Small intestine (tissue), 7 donors: ENCODE measurements around the gene ZPR1. TPM values are rescaled to one million over a fixed set of nuclear protein-coding genes. Genes with fewer than 3 reads are reported as not detected.

ENCODE experiments used
- DNase-seq, 2 donors: peaks; one replicate each; pipeline versions ENCODE4 v3.0.0 to v3.0.0-alpha.2; 2013
- FAIRE-seq: peaks from 2 replicates; lab custom pipeline; 2012; peaks lifted over from hg19 to GRCh38; lab: Jason Lieb, UNC
- H3K27ac ChIP-seq, 3 donors: one replicate each; pipeline ENCODE4 v1.5.1; 2013; ENCODE audit warnings: low read length in 2 of 3, mild to moderate bottlenecking in 2 of 3, control low read depth in 1 of 3, inconsistent platforms in 1 of 3, low read depth in 1 of 3, moderate library complexity in 1 of 3
- H3K27me3 ChIP-seq, 3 donors: one replicate each; pipeline ENCODE4 v1.6.1; 2013; ENCODE audit warnings: low read length in 3 of 3, inconsistent platforms in 1 of 3; ENCODE audit not compliant: control insufficient read depth in 3 of 3, insufficient read depth in 3 of 3
- H3K36me3 ChIP-seq, 3 donors: one replicate each; pipeline ENCODE4 v1.6.1; 2013; ENCODE audit warnings: low read length in 3 of 3, inconsistent platforms in 1 of 3, low read depth in 1 of 3, mild to moderate bottlenecking in 1 of 3, moderate library complexity in 1 of 3; ENCODE audit not compliant: control insufficient read depth in 3 of 3, insufficient read depth in 2 of 3
- H3K4me1 ChIP-seq, 3 donors: one replicate each; pipeline ENCODE4 v1.6.1; 2013; ENCODE audit warnings: low read length in 2 of 3, inconsistent platforms in 1 of 3, low read depth in 1 of 3, mild to moderate bottlenecking in 1 of 3, moderate library complexity in 1 of 3; ENCODE audit not compliant: control insufficient read depth in 3 of 3, insufficient read depth in 2 of 3
- H3K4me3 ChIP-seq, 3 donors: one replicate each; pipeline ENCODE4 v1.5.1; 2013; ENCODE audit warnings: low read length in 3 of 3, control low read depth in 1 of 3, inconsistent platforms in 1 of 3, low read depth in 1 of 3, mild to moderate bottlenecking in 1 of 3, moderate library complexity in 1 of 3
- H3K9me3 ChIP-seq, 2 donors: one replicate each; pipeline ENCODE4 v1.6.1; 2013; ENCODE audit warnings: low read depth in 1 of 2, low read length in 1 of 2; ENCODE audit not compliant: control insufficient read depth in 2 of 2, insufficient read depth in 1 of 2
- WGBS, 3 donors: extraction: QIAGEN DNeasy Blood & Tissue Kit; methylation state at CpG; one replicate each; pipeline ENCODE4 v1.1.7; 2013; 5-methylcytosine and 5-hydroxymethylcytosine counted together
- polyA plus RNA-seq, 4 donors: library from polyadenylated mRNA; stranded (reverse) in 3 of 4; unstranded in 1 of 4; fragments of 200-250 nt in 3 of 4; fragments of 120-200 nt in 1 of 4; gene quantifications; one replicate each; pipeline versions ENCODE4 v1.2.1 to v1.2.3, GENCODE V29; 2013
- donor health status: healthy with polysubstance abuse.
- donor health status: control.
- donor health status: control.
- donor health status: Bipolar disorder and iron deficiency.
- donor health status: healthy.

The ZPR1 gene
- polyA plus RNA-seq, 4 donors, result 24.5 to 42.9 (median 28.2) TPM

GRCh38 chr11:116729501-116730240 lies 58.2 kb downstream of the ZPR1 start:
- no peaks in the 10 kb centered on the region for H3K36me3 ChIP-seq
- H3K9me3 ChIP-seq, result peaks cover 0 to 7% of the 10 kb centered on the region in 2 donors
- DNase-seq (no peak), FAIRE-seq (no peak)
- H3K4me1 ChIP-seq, result peaks cover 0 to 10% (median 0%) of the 10 kb centered on the region in 3 donors
- H3K27me3 ChIP-seq, result peaks cover 0 to 17% (median 0%) of the 10 kb centered on the region in 3 donors
- 83 to 89% (median 88%) methylated on average over 8 of the region's 8 CpGs for WGBS, 3 donors
- H3K27ac ChIP-seq, result no peak overlapping the region
- no peak overlapping the region for H3K4me3 ChIP-seq

DNA sequence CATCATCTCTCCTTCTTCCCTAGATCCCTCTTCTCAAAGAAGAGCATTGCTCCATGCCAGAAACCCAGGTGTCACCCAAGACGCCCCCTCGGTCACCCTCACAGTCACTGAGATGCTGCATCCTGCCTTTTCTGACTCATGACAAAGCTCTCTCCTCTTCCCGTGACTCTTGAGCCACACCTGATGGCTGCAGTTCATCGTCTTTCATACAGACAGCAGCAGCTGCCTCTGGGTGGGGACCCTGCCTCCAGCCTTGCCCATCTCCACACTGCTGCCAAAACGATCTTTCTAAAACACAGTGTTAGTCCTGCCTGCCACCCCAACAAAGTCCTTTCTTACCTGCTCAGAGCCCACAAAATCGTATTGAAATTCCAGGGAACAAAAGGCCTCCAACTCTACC lies 59.8 kb downstream of the ZPR1 start:
- H3K36me3 ChIP-seq, result no peaks in the 10 kb centered on the region
- H3K27me3 ChIP-seq, result peaks cover 0 to 17% (median 0%) of the 10 kb centered on the region in 3 donors
- no peaks in the 10 kb centered on the region for H3K9me3 ChIP-seq
- no peak overlapping the region for H3K27ac ChIP-seq
- DNase-seq (no peak), FAIRE-seq (no peak)
- H3K4me1 ChIP-seq, result peaks cover 0 to 3% (median 0%) of the 10 kb centered on the region in 3 donors
- 74 to 79% (median 76%) methylated on average over 6 of the region's 6 CpGs for WGBS, 3 donors
- no peak overlapping the region for H3K4me3 ChIP-seq

GRCh38 chr11:116725434-116726221 lies 62.2 kb downstream of the ZPR1 start:
- peak in 1 of 2 donors; percentile 65 for DNase-seq
- Histone ChIP-seq H3K4me1 (no peaks in the 10 kb centered on the region), H3K9me3 (no peaks in the 10 kb centered on the region), H3K27me3 (peaks cover 0 to 8% (median 0%) of the 10 kb centered on the region in 3 donors), H3K4me3 (no peak overlapping the region), H3K36me3 (no peaks in the 10 kb centered on the region), H3K27ac (no peak overlapping the region)
- FAIRE-seq, result no peak
- WGBS, 3 donors, result 27 to 58% (median 42%) methylated on average over 19 of the region's 19 CpGs

GRCh38 chr11:116724813-116725212 lies 63.0 kb downstream of the ZPR1 start:
- WGBS, 3 donors, result 86 to 90% (median 86%) methylated on average over 6 of the region's 6 CpGs
- Histone ChIP-seq H3K27ac (no peak overlapping the region), H3K27me3 (peaks cover 0 to 8% (median 0%) of the 10 kb centered on the region in 3 donors), H3K36me3 (no peaks in the 10 kb centered on the region), H3K4me1 (no peaks in the 10 kb centered on the region), H3K9me3 (no peaks in the 10 kb centered on the region), H3K4me3 (no peak overlapping the region)
- DNase-seq (no peak), FAIRE-seq (no peak)

Other genes starting within 250 kb of the ZPR1 start
- gene BUD13, start 15.0 kb downstream of the ZPR1 start, polyA plus RNA-seq, result 10 to 100 TPM; 13.6 to 29.1 (median 20.0) TPM
- gene APOA5, start 3.9 kb upstream of the ZPR1 start, polyA plus RNA-seq, result under 1 TPM in 2 of 4 donors, not detected in 2; 0.22 to 0.43 TPM
- 1,000 to 10,000 TPM in 2 of 4 donors, 100 to 1,000 TPM in 2; 338 to 9,049 (median 4,672) TPM for gene APOA4, start 35.3 kb upstream of the ZPR1 start, polyA plus RNA-seq
- over 10,000 TPM in 1 of 4 donors, 1,000 to 10,000 TPM in 2, 100 to 1,000 TPM in 1; 273 to 10,182 (median 3,455) TPM for gene APOC3, start 41.9 kb upstream of the ZPR1 start, polyA plus RNA-seq
- gene APOA1, start 49.6 kb upstream of the ZPR1 start, polyA plus RNA-seq, result over 10,000 TPM in 2 of 4 donors, 1,000 to 10,000 TPM in 1, 10 to 100 TPM in 1; 62.3 to 22,236 (median 8,002) TPM